HG03025 (cell line): ENCODE measurements around the gene NABP1.

ENCODE experiments used
- ATAC-seq: cut with Tn5 transposase; IDR thresholded peaks from one replicate; pipeline ENCODE4 v1.9.1; 2021; ENCODE audit warnings: mild to moderate bottlenecking, moderate library complexity; ENCODE audit not compliant: unreplicated experiment, low FRiP score

NABP1 gene

DNA sequence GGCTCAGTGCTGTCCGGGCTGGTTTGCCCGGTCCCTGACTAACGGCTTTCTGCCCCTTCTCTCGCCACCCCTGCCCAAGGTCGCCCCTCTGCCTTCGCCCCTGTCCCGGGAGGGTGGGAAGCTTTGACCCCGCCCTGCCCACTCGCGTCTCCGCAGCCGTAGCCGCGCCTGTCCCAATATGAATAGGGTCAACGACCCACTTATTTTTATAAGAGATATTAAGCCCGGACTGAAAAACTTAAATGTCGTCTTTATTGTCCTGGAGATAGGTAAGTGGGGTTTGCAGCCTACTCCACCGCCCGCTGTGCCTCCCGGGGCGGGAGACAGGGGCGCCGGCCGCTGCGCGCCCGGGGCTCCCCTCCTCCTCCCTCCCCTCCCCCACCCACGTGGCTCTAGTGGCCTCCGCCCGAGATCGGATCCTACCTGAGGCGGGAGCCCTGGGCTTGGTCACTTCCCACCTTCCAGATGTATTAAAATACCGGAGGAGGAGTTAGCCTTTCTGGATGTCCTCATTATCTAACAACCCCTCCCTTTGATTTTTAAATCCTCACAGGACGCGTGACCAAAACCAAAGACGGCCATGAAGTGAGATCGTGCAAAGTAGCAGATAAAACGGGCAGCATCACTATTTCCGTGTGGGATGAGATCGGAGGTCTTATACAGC, 633 bp downstream of the NABP1 start:
- ATAC-seq = peak; percentile 8

DNA sequence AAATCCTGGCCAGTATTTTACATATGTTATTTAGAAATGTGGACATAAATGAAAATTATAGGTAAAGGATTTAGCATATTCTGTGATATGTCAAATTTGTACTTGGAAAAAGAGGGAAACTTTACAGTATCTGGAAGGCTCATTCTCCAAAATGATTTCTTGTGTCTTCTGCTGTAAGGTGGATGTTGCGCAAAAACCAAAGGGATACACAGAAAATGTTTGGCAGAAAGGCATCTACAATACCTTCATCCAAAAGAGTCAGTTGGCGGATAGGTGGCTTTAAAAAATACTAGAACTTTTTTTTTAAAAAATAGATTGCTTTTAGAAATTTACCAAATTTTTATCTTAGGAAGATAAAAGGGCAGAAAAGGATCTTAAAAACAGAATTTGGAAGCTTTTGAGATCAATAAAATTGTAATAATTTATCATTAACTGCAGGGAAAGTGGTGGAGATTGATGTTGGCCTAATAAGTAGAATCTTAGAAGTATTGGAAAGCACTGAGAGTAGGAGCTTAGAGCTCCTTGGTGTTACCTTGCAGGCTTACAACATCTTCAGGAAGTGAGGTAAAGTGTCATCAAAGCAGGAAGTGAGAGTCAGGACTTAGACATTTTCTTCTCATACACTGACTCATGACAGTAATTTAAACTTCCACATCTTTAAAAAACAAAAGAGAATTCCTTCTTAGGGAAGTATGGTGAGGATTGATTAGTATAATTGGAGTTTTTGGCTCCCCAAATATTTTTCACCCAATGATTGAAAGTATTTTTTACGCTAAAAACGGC, 2.1 kb downstream of the NABP1 start:
- peak; percentile 29 for ATAC-seq

DNA sequence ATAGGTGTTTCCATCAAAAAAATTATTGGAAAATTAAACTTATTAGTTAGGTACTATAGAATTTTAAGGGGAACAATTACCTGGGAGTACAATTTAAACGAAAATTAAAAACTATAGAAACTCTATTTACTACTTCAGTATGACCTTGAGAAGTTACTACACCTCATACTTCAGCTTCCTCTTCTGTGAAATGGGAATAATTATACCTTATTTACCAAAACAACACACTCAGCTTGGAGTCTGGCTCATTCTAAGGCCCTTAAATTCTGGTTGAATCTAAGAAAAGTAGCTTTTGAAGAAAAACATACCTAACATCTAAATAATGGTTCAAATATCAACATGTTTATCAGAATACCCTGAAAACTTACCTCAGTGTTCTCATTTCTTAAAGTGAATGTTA, 2.7 kb downstream of the NABP1 start:
- no peak for ATAC-seq

DNA sequence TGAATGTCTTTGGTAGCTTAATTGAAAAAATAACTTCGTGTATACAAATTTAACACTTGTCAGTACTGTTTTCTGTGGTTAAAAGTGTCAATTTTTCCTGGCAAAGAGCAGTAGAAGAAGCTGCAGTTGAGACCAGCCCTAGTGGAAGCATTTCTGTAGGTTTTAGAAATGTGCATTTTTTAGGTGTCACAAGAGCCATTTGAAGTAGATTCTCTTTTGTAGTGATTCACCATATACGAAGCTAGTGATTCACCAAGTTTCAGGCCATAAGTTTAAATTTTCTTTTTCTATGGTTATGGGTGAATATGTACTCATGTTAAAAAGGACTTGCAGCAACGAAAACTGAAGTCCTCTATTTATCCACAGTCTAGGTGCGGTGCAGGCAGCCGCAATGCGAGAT, 4.2 kb downstream of the NABP1 start:
- no peak for ATAC-seq

DNA sequence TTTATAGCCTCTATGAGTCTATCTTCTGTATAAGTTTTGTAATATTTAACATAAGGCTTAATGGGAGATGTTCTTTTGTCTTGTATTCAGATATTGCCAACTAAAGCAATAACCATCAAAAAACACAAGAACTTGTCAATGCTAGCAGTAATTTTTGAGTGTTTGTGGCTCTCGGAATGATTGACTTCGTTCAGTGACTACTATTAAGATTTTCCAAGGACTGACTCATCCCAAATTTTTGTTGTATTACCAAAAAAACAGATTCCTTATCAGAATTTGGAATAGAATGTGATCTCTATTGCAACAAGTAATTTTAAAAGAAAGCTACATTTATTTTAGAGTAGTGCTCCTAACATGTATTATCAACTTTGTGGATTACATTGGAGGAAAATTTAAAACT, 8.1 kb downstream of the NABP1 start:
- ATAC-seq = no peak

DNA sequence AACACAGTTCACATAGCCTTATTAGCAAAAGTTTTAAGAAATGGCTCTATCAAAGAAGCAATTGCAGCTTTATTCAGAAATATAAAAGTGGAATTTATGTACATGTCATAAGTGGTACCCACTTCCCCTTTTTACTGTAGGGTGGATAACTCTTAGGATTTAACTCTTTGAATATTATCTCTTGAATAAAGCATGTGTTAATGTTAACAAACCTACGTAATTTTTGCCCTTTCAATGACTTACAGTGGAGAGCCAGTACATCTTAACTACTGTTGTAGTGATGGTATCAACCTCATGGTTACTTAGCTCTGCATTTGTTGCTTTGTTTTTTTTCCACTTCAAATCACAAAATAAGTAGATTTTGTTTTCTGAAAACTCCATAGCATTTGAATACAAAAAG, 8.8 kb downstream of the NABP1 start:
- no peak for ATAC-seq

DNA sequence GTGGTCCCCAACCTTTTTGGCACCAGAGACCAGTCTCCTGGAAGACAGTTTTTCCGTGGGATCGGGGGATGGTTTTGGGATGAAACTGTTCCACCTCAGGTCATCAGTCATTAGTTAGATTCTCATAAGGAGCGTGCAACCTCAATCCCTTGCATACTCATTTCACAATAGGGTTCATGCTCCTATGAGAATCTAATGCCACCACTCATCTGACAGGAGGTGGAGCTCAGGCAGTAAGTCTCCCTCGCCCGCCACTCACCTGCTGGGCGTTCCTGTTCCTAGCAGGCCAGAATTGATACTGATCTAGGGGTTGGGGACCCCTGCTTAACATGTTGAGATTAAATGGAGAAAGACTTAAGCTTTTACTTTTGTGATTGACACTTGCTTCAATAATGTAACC, 9.9 kb downstream of the NABP1 start:
- no peak for ATAC-seq

DNA sequence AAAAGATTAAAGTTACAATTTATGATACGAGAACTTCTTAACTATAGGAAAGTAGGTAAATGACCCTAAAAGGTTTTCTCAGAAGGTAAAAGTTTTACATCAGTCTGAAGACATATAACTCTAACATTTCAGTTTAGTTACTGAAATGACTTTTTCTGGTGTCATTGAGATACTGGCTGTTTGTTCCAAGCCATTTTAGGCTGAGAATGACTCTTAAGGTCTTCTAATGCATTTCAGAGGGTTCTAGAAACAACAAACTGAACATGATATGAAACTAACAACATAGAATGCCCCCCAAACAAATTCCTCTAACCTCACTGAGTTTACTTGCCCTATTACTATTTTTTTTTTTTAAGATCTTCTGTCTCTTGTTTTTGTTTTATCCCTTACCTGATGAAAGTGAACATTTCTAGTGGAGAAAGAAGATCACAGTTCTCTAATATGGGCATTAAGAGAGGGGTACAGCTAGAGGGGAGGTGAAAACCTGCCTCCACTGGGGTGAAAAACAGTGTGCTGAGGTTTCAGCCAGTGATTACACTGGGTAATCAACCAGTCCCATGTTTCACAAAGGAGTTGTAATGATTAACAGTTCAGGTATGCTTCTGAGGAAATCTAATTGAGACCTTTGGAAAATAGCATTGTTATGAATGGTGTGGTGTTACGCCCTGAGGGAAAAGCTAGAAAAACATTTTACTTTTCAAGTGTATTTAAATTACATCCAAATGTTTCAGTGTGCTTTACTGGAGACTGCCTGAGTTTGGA, 11.2 kb downstream of the NABP1 start:
- no peak for ATAC-seq

DNA sequence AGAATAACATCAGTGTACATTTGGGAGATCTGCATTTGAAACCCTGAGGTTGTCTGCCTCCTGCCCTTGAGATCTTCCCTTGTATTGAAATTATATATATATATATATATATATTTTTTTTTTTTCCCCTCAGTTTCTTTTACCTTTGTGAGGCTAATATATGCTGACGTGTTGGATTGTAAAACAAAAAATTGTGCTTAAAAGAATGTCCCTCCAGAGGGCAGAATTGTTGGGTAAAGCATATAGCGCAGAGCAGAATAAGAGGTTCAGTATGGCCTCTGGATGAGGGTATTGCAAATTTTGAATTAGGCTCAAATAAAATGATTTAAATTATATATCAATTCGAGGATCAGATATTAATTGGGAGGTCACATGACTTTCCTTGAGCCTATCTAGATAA, 12.4 kb downstream of the NABP1 start:
- no peak for ATAC-seq

DNA sequence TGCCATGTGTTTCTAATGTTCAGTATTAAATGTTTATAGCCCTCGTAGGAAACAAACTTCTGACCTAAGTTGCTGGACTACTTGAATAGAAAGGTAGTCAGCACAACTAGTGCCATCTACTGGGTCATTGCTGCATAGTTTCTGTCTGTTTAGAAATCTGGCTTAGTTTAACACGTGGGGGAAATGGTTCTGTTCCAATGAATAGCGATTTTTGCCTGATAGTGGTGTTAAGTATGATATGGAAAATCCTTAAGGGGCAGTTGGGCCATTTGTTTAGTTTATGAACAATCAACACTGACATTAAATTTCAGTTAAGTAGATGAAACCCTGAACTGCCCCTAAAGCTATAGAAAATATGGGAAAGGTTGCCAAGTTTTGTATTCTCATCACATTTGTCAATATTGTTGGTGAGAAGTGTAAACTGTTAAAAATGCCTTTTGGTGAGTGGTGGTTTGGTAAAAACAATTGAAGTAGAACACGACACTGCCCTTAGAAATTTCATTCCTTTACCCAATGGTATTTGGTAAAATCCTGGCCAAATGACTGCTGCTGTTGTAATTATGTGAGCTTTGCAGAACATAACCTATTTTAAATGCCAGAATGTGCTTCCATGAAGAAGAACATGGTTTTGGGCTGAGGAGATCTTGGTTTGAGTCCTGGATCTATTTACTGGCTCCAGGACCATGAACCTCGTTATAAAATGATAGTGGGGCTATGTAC, 13.2 kb downstream of the NABP1 start:
- peak; percentile 67 for ATAC-seq

DNA sequence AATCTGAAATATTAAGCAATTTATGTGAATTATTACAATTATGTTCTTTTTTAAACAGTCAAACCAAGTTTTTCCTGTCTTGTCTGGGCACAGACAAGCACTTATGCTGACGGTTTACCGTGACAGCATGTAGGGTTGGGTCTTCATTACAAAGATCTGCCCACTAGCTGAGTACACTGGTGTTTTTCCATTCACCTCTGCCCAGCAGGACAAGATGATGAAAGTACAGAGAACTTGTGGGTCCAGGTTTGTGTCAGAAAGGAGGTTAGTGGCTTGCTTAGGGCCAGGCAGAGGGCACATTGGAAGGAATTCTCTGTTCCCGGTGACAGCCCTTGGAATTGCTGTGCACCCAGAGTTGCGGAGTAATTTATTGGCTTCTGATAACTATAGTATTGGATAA, 14.0 kb downstream of the NABP1 start:
- no peak for ATAC-seq

DNA sequence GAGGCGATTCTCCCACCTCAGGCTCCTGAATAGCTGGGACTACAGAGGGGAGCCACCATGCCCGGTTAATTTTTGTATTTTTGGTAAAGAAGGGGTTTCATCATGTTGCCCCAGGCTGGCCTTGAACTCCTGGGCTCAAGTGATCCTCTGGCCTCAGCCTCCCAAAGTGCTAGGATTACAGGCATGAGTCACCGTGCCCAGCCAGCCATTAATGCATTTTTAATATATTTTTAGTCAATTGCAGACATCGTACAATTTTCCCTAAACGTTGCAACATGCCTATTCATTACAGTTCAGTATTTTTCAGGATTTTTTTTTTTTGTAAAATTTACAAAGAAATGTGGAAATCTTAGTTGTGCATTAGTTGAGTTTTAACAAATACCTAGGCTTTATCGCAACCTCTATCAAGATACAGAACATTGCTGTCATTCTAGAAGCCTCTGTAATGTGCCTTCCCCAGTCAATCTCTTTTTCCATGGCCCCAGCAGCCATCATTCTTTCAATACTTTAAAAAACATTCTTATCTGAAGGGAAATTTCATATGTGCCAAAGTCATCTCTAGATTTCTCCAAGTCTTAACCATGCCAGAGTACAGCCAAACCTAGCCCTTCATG, 14.7 kb downstream of the NABP1 start:
- ATAC-seq = no peak

DNA sequence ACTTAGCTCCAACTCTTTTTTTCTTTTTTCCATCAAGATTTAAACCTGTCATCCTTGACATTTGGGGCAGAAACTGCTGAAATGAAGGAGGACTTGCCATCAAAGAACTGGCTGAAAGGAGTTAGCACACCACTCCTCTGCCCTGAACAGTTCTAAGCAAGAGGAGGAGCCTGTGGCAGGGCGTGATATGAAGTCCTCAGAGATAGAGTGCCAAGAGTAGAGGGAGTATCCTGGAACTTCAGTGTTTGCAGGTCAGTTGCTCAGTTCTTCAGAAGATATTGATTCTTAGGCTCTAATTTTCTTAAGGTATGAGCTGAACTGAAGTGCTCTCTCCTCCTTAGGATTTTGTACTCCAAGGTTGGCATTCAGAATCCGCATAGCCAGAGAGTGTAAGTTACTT, 15.2 kb downstream of the NABP1 start:
- no peak for ATAC-seq

DNA sequence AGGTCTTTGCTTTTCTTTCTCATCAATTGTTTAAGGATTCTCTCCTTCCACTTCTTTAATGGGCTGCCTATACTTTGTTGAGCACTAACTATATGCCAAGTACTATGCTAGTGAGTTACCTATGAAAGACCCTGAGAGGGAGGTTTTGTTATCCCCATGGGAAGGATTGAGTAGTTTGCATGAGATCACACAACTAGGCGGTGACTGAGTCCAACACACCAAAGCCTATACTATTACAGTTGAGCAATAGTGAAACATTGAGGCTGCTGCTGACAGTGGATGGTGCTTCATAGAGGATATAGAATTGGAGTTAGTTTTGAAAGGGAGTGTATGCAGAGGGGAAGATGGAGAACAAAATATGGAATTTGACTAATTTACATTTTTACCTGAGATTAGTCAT, 15.8 kb downstream of the NABP1 start:
- ATAC-seq = no peak

DNA sequence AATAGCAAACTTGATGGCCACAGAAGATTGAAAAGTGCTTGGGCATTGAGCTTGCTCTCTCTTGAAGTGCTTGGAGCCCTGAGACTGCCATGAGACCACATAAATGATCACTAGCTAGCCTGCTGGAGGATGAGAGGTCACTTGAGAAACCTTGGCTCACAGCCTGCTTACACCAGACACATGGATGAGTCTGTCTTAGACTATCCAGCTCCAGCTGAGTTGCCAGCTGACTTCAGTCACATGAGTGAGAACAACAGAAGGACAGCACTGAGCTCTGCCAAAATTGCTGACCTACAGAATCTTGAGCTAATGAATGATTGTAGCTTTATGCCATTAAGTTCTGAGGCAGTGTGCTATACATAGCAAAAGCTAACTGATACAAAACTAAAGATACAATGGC, 18.1 kb downstream of the NABP1 start:
- no peak for ATAC-seq

DNA sequence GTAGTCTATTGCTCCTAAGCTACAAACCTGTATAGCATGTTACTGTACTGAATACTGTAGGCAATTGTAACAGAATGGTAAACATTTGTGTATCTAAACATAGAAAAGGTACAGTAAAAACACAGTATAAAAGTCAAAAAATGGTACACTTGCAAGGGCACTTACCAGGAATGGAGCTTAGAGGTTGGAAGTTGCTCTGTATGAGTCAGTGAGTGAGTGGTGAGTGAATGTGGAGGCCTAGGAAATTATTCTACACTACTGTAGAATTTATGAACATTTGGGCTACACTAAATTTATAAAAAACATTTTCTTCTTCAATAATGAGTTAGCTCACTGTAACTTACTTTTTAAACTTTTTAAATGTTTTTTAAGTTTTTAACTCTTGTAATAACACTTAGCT, 19.0 kb downstream of the NABP1 start:
- no peak for ATAC-seq

DNA sequence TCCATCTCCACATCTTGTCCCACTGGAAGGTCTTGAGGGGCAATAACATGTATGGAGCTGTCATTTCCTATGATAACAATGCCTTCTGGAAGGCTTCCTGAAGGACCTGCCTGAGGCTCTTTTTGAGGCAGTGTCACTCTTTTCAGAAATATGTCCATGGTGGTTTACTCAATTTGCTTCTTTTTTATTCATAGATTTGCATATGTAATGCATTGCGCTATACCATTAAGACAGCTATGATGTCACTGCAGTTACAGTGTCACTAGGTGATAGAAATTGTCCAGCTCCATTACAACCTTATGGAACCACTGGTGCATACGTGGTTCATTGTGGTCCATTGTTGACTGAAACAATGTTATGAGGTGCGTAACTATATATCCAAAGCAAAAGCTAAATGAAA, 19.9 kb downstream of the NABP1 start:
- ATAC-seq = no peak

DNA sequence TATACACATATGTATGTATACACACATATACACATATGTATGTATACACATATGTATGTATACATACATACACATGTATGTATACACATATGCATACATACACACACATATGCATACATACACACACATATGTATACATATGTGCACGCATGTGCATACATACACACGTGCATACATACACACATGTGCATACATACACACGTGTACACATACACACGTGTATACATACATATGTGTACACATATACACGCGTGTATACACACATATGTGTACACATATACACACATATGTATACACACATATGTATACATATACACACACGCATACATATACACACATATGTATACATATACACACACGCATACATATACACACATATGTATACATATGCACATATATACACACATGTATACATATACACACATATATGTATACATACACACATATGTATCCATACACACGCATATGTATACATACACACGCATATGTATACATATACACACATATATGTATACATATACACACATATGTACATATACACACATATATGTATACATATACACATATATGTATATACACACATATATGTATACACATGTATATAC, 21.5 kb downstream of the NABP1 start:
- ATAC-seq = no peak

DNA sequence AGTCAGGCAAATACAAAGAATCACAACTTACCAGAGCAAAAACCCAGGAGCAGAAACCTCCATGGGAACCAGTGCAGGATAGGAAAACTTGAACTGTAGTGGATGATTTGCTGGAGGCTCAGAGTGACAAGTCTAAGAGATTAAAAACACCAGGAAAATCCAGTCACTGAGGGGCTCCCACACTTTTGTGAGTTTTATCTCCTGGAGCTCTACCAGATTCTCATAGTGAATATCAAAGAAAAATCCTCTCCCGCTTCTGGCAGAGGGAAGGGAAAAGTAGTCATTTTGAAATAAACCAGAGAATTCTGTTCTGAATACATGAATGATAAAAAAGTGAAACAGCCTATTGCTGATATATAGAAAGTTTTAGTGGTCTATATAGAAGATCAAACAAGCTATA, 23.1 kb downstream of the NABP1 start:
- no peak for ATAC-seq

DNA sequence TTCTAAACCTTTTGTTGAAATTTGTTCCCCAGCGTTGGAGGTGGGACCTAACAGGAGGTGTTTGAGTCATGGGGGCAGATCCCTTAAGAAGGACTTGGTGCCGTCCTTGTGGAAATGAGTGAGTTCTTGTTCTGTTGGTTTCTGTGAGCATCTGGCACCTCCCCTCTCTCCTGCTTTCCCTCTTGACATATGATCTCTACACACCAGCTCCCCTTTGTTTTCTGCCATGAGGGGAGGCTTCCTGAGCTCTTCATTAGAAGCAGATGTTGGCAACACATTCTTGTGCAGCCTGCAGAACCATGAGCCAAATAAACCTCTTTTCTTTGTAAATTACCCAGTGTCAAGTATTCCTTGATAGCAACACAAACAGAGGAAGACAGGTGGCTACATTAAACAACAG, 23.8 kb downstream of the NABP1 start:
- ATAC-seq = no peak
